GM21423 (cell line): ENCODE data around the gene NPSR1.
"Not testable (repeated sequence)": the region's sequence is repeated elsewhere in the genome, so short reads cannot be mapped to it uniquely, and the experiment has no call there.

Experiments
- ATAC-seq: cut with Tn5 transposase; IDR thresholded peaks from one replicate; pipeline ENCODE4 v1.9.1; 2021; ENCODE audit warnings: mild to moderate bottlenecking, moderate library complexity; ENCODE audit not compliant: unreplicated experiment

Gene NPSR1

GRCh38 chr7:34756025-34756437 lies 98.0 kb downstream of the NPSR1 start:
- ATAC-seq: peak; percentile 31

- no peak for ATAC-seq
Measured at GRCh38 chr7:34756691-34757090, 98.7 kb downstream of the NPSR1 start.

DNA sequence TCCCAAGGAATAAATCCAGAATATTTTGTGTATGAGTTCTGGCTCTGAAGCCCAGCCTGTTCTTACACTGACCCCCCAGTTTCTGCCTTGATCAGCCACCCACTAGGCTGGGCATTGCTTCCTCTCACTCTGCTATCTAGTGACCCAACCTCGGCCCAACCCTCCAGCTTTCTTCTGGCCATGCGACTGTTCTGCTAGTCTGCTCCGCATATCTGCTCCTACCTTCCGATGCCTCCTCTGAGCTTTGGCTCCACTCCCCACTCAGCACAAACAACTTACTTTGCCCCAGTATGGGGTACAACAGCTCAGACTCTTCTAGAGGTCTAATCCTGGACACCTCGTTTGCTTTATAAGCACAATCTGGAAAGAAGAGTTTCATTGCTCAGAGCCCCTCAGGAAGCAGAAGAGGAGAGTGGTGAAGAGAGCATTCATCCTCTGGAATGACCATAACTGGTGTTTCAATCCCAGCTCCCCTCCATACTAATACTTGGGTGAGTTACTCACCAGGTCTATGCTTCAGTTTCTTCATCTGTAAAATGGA lies 99.6 kb downstream of the NPSR1 start:
- ATAC-seq: no peak

DNA sequence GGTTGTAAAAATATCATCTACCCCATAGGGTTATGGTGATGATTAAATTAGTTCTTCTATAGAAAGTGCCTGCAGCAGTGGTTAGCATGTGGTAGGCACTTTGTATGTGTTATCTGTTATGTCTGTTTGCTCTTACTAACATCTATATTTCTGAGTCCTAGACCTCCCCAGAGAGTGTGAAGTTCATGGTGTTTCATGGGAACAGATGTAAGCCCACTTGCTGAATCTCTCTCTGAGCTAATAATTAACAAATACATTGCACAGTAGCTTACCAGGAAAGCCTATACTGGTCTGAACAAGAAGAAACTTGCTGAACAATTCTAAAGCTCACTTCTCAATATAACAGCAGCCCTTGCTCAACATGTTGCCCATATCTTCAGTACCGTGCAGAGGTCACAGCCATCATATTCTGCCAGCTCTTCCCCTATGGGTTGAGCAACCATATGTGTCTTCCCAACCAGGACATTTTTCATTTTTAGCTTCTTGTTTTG lies 100.1 kb downstream of the NPSR1 start:
- peak; percentile 47 for ATAC-seq

- no peak for ATAC-seq
Measured at GRCh38 chr7:34759477-34760125, 101.6 kb downstream of the NPSR1 start.

- no peak for ATAC-seq
Measured at GRCh38 chr7:34760271-34760670, 102.3 kb downstream of the NPSR1 start.

- ATAC-seq: no peak
Measured at GRCh38 chr7:34761206-34761605, 103.2 kb downstream of the NPSR1 start.

DNA sequence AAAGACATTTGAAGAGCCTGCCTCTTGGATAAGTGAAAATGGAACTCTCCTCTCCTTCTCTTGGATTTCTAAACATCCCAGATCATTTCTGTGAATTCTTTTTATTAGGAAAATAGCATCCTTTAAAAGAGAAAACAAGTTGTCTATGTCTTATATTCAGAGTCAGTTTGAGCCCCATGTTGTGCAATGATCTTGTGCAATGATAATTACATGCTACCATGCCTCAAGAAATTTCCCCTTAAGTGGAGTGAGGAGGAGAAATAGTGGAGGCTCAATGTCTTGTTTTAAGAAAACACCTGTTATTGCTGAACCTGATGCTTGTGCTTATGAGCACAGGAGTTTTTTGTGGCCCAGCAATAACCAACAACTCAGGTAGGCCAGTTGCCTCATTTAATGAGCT lies 103.6 kb downstream of the NPSR1 start:
- ATAC-seq: no peak

- no peak for ATAC-seq
Measured at GRCh38 chr7:34762764-34763163, 104.7 kb downstream of the NPSR1 start.

- no peak for ATAC-seq
Measured at GRCh38 chr7:34772296-34772938, 114.4 kb downstream of the NPSR1 start.

DNA sequence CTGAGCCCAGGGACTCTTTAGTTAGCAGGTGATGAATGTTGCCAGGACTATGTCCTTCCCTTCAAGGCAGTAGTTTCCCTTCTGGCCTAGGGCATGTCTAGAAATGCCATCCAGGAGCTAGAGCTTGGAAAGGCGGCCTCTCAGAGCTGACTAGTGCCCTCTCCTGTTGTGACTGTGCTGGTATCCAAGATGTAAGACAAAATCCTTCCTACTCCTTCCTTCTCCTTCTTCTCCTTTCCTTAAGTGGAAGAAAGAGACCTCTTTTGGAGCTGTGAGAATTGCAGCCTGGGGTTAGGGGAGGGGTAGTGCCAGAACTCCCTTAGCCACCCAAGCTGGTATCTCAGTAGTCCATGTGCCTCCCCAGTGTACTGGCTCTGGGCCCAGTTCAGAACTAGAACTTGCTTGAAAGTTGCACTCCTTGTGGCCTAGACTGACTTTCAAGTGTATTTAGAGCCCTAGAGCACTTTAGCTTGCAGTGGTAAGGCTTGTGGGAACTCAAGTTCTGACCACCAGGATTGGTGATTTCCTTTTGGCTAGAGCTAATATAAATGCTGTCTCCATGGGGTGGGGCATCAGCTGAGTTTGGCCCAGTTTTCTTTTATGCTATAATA lies 118.8 kb downstream of the NPSR1 start:
- ATAC-seq: no peak

DNA sequence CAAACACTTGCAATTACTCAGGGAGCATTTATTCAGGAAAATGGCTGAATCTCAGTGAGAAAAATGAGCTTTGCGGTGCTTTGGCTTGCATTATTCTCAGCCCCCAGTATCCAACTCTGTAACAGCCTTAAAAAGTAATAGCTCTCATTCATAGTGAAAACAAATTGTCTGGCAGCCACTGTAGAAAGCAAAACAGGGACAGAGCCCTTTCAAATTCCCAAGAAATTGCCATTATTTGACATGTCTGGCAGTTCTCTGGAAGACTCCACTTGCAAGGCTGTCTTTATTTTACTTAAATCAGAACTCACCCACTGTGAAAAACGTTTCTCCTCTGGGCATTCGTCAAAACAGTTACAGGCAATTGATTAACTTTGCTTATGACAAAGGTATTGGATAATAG lies 122.5 kb downstream of the NPSR1 start:
- ATAC-seq: no peak

- ATAC-seq: no peak
Measured at GRCh38 chr7:34787586-34787985, 129.6 kb downstream of the NPSR1 start.

DNA sequence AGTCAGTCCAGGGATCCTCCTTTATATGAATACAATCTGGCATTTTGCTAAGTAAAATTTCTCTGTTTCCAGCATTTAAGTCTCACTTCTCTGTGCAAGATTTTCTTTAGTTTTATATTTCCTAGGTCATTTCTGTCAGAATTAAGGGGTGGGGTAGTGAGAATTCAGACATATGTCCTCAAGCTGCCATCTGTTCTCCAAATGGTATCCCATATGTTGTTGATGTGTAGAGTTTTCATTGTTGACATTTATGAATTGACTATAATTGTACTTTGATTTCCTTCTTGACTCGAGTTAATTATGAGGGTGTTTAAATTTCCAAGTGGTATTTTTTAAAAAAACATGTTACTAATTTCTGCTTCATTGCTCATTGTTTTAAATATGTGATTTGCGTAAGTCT lies 148.8 kb downstream of the NPSR1 start:
- ATAC-seq: no peak

GRCh38 chr7:34807548-34808340 lies 149.7 kb downstream of the NPSR1 start:
- no peak for ATAC-seq

DNA sequence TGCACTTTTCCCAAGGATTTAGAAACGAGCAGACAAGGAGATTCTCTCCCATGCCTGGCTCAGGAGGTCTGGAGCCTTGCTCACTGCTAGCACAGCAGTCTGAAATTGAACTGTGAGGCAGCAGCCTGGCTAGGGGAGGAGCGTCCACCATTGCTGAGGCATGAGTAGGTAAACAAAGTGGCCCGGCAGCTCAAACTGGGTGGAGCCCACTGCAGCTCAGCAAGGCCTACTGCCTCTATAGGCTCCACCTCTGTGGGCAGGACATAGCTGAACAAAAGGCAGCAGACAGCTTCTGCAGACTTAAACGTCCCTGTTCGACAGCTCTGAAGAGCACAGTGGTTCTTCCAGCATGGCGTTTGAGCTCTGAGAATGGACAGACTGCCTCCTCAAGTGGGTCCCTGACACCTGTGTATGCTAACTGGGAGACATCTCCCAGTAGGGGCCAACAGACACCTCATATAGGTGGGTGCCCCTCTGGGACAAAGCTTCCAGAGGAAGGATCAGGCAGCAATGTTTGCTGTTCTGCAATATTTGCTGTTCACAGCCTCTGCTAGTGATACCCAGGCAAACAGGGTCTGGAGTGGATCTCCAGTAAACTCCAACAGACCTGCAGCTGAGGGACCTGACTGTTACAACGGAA lies 156.3 kb downstream of the NPSR1 start:
- ATAC-seq: not testable (repeated sequence)

DNA sequence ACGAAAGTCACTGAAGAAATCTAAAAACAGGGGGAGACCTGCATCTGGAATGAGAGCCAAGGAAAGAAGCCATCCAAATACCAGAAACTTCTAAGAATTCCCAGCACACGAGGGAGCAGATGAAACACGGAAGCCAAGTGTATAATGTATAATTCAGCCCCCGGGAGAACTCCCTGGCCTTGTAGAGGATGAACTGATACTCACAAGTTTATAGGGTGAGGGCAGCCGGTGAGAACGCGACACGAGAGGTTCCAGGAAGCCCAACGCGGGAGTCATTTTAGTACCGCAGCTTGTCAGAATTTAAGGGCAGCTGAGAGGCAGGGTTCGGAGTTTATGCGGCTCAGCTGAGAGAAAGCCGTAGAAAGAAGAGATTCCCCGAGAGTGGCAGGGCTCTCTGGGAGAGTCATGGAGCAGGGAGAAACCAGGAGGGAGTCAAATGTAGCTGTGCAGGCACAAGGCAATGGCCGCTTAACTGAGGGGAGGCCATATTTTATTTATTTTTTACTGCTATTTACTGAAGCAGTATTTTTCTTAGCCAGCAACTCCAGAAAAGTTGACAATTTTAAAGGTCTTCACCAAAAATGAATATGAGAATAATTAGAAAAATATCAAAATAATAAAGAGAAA lies 164.0 kb downstream of the NPSR1 start:
- no peak for ATAC-seq

DNA sequence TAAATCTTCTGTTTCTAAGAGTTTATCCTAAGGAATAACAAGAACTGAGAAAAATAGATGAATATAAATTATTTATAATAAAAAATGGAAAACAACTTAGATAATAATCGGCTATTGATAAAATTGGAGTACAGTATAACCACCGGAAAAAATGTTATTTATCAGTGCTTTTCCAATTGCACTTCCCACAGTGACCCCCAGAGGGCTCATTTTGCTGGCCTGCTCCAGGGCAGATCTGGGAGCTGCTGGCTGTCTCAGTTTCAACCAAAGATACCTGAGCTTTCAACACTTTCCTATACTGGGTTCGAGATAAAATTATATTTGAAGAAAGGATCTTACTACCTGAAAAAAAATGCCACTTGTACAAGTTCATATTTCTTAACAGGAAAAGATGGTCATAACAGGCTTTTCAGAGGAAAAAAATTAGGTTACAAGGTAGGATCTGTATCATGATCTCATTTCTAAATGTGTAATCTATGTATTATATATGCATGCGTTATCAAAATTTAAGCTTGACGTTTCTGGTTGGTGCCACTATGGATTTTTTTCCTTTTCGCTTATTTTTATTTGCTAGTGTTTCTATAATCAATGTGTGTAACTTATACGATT lies 165.7 kb downstream of the NPSR1 start:
- peak; percentile 90 for ATAC-seq

GRCh38 chr7:34825221-34825620 lies 167.2 kb downstream of the NPSR1 start:
- no peak for ATAC-seq

DNA sequence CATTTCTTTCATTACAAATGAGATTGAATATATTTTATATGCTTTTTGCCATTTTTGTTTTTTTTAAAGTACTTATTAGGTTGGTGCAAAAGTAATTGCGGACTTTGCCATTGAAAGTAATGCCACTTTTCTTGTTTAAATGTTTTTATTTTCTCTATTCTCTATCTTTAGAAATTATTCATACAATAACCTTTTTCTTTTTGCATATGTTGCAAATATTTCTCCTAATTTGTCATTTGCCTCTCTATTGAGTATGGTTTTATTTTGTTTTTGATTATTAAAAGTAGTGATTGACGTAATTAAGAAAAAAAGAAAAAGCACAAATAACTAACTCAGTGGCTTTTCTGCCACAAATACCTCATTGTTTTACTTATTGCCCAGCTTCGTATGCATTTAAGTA lies 172.4 kb downstream of the NPSR1 start:
- no peak for ATAC-seq
